C4-2B (cell line): ENCODE results near the gene ZBTB7A.

Source experiments
- ZFX ChIP-seq: fragments of 450-650 bp; IDR thresholded peaks from 2 replicates; pipeline ENCODE4 v1.6.1; 2017
- TF ChIP-seq, protein P1 (sequence below): fragments of 450-650 bp; conservative IDR thresholded peaks from 2 replicates; pipeline ENCODE4 v1.5.1; 2017; ENCODE audit warnings: mild to moderate bottlenecking

DNA sequence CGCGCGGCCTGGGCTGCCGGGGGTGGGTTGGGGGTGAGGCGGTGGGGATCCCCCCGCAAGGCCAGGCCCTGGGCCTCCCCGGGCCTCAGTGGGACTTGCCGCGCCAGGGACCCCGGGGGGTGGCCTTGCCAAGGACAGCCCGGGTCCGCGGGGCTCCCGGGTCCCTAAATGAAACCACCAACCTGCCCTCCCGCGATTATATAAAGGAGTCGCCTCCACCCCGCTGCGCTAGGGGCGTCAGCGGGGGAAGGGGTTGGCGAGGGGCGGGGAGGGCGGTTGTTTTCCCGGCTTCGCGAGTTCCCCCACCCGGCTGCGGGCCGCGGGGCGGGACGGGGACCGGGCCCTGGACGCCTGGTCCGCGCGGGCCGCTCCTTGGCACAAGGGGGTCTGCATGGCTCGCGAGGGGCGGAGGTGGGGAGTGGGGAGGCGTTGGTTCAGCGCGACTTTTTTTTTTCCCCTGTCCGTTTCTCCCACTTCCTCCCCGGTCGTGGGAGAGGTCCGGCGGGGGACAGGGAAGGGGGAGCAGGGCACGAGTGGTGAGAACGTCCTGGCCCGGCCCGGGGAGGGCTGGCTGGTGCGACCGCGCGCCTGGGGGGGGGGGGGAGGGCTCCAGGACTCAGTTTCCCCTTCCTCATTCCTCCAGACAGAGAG is 822 bp upstream of the ZBTB7A start:
- TF ChIP-seq, protein P1, sequence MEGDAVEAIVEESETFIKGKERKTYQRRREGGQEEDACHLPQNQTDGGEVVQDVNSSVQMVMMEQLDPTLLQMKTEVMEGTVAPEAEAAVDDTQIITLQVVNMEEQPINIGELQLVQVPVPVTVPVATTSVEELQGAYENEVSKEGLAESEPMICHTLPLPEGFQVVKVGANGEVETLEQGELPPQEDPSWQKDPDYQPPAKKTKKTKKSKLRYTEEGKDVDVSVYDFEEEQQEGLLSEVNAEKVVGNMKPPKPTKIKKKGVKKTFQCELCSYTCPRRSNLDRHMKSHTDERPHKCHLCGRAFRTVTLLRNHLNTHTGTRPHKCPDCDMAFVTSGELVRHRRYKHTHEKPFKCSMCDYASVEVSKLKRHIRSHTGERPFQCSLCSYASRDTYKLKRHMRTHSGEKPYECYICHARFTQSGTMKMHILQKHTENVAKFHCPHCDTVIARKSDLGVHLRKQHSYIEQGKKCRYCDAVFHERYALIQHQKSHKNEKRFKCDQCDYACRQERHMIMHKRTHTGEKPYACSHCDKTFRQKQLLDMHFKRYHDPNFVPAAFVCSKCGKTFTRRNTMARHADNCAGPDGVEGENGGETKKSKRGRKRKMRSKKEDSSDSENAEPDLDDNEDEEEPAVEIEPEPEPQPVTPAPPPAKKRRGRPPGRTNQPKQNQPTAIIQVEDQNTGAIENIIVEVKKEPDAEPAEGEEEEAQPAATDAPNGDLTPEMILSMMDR = no peak
- no peak for TF ChIP-seq ZFX
